ENCODE data around the gene SSC5D.

DNA sequence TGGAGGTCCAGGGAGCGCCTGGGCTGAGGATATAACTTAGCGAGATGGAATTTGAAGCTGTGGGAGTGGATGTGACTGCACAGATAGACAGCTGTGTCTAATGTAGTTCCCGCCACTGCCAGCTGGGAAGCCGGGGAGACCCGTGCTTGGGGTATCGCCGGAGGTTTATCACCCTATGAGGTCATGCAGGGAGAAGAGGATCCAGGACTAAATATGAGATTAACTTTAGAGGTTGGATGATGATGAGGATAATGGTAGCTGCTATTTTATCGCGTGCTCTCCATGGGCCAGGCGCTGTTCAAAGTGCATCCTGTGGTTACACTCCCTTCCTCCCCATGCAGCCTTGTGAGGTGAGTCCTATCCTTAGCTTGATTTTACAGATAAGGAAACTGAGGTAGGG lies 19.9 kb downstream of the SSC5D start:
- TF ChIP-seq, protein P1, sequence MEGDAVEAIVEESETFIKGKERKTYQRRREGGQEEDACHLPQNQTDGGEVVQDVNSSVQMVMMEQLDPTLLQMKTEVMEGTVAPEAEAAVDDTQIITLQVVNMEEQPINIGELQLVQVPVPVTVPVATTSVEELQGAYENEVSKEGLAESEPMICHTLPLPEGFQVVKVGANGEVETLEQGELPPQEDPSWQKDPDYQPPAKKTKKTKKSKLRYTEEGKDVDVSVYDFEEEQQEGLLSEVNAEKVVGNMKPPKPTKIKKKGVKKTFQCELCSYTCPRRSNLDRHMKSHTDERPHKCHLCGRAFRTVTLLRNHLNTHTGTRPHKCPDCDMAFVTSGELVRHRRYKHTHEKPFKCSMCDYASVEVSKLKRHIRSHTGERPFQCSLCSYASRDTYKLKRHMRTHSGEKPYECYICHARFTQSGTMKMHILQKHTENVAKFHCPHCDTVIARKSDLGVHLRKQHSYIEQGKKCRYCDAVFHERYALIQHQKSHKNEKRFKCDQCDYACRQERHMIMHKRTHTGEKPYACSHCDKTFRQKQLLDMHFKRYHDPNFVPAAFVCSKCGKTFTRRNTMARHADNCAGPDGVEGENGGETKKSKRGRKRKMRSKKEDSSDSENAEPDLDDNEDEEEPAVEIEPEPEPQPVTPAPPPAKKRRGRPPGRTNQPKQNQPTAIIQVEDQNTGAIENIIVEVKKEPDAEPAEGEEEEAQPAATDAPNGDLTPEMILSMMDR (conservative IDR thresholded peaks at IDR 0.05; ENCODE audit: low read length), result no peak
- TF ChIP-seq EZH2phosphoT487 (IDR thresholded peaks at IDR 0.05; ENCODE audit: borderline replicate concordance), result no peak

Measured in Loucy (cell line).